ENCODE results near the gene DKK3.

DKK3 gene

DNA sequence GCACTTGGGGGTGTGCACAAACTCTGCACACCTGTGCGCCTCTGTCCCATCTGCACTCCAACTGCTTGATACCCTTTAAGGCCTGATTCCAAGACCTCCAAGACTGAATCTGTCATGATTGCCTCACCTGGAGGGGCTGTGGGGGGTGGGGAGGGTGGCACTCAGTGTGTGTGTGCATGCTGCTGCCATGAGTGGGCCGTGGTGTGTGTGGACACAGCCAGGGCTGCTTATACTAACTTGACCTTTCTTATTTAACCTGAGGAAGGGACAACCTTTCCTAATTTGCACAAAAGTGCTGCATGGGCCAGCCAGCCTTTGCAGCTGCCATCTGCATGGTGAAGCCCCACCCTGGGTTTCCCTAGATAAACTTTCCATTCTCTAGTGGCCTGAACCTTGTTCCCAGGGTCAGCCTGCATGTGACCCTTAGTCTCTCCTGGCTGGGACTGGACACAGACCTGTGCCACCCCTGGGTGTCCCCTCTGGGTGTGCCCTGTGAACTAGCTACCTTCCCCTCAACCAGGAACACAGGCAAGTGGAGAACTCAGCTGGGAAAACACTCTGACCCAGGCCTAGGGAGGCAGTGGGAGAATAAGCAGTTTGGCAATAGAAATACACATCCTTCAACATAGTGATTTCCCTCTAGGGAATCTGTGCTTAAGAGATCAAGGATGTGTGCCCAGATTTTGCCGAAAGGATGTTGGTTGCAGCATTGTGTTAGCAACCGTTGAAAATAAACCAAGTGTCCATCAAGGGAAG is 45.4 kb upstream of the DKK3 start:
- no peak for DNase-seq
- Histone ChIP-seq H3K79me2 (ENCODE audit: insufficient read depth, low read length) (no peaks in the 10 kb centered on the region), H3K9me3 (ENCODE audit: insufficient read depth, low read length, severe bottlenecking) (no peaks in the 10 kb centered on the region), H3K27ac (ENCODE audit: low read length) (no peak overlapping the region), H3K4me2 (ENCODE audit: insufficient read depth, low read length) (no peak overlapping the region), H3K4me1 (ENCODE audit: insufficient read depth, low read length) (no peaks in the 10 kb centered on the region), H3K9ac (ENCODE audit: low read depth, low read length) (no peak overlapping the region), H3K27me3 (ENCODE audit: insufficient read depth, low read length, poor library complexity) (no peaks in the 10 kb centered on the region), H3K36me3 (ENCODE audit: insufficient read depth, low read length) (no peaks in the 10 kb centered on the region), H3K4me3 (ENCODE audit: low read depth in 1 of 2, low read length in 2 of 2) (no peak overlapping the region), H4K20me1 (ENCODE audit: insufficient read depth, low read length) (no peaks in the 10 kb centered on the region), H2AFZ (ENCODE audit: low read depth, low read length) (no peak overlapping the region)
- ATAC-seq (ENCODE audit: insufficient read depth, low read depth) = no peak
- TF ChIP-seq EZH2 (IDR thresholded peaks at IDR 0.05; ENCODE audit: borderline replicate concordance, low read depth, low read length, severe bottlenecking) (no peak), CTCF (IDR thresholded peaks at IDR 0.05; ENCODE audit: borderline replicate concordance, extremely low read depth, low read length, poor library complexity, severe bottlenecking) (no peak)

GRCh38 chr11:12052676-12053605 is 44.5 kb upstream of the DKK3 start:
- H4K20me1 ChIP-seq (ENCODE audit: insufficient read depth, low read length) = no peaks in the 10 kb centered on the region
- no peaks in the 10 kb centered on the region for H3K79me2 ChIP-seq (ENCODE audit: insufficient read depth, low read length)
- no peak overlapping the region for H2AFZ ChIP-seq (ENCODE audit: low read depth, low read length)
- no peak for DNase-seq
- TF ChIP-seq CTCF (IDR thresholded peaks at IDR 0.05; ENCODE audit: borderline replicate concordance, extremely low read depth, low read length, poor library complexity, severe bottlenecking) (peak; percentile 40), EZH2 (IDR thresholded peaks at IDR 0.05; ENCODE audit: borderline replicate concordance, low read depth, low read length, severe bottlenecking) (no peak)
- no peak overlapping the region for H3K4me2 ChIP-seq (ENCODE audit: insufficient read depth, low read length)
- H3K27me3 ChIP-seq (ENCODE audit: insufficient read depth, low read length, poor library complexity) = no peaks in the 10 kb centered on the region
- peak; percentile 32; the same call in 1 of the 3 replicates for ATAC-seq (ENCODE audit: insufficient read depth, low read depth)
- no peaks in the 10 kb centered on the region for H3K4me1 ChIP-seq (ENCODE audit: insufficient read depth, low read length)
- no peak overlapping the region for H3K9ac ChIP-seq (ENCODE audit: low read depth, low read length)
- H3K4me3 ChIP-seq (ENCODE audit: low read depth in 1 of 2, low read length in 2 of 2) = no peak overlapping the region
- H3K27ac ChIP-seq (ENCODE audit: low read length) = no peak overlapping the region
- no peaks in the 10 kb centered on the region for H3K36me3 ChIP-seq (ENCODE audit: insufficient read depth, low read length)
- no peaks in the 10 kb centered on the region for H3K9me3 ChIP-seq (ENCODE audit: insufficient read depth, low read length, severe bottlenecking)

DNA sequence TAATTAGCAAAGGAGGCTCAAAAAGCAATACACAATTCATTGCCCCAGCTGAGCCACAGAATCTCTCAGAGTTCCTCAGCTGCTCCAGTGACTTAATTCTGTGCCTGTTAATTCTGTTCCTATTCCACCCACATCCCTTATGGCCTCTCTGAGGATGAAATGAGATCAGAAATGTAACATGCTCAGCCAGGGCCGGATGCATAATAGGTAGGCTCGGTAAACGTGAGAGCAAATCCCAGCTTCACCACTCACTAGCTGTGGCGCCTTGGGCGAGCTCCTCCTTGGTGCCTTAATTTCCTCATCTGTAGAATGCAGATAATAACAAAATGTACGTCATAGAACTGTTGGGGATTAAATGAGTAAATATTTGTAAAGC is 42.8 kb upstream of the DKK3 start:
- no peak overlapping the region for H3K4me2 ChIP-seq (ENCODE audit: insufficient read depth, low read length)
- H3K4me3 ChIP-seq (ENCODE audit: low read depth in 1 of 2, low read length in 2 of 2) = no peak overlapping the region
- H4K20me1 ChIP-seq (ENCODE audit: insufficient read depth, low read length) = no peaks in the 10 kb centered on the region
- no peak overlapping the region for H3K9ac ChIP-seq (ENCODE audit: low read depth, low read length)
- ATAC-seq (ENCODE audit: insufficient read depth, low read depth) (no peak), DNase-seq (no peak)
- H3K79me2 ChIP-seq (ENCODE audit: insufficient read depth, low read length) = no peaks in the 10 kb centered on the region
- H3K27me3 ChIP-seq (ENCODE audit: insufficient read depth, low read length, poor library complexity) = no peaks in the 10 kb centered on the region
- peaks cover 2% of the 10 kb centered on the region; the same call in 1 of the 2 replicates for H3K4me1 ChIP-seq (ENCODE audit: insufficient read depth, low read length)
- no peak overlapping the region for H3K27ac ChIP-seq (ENCODE audit: low read length)
- no peaks in the 10 kb centered on the region for H3K36me3 ChIP-seq (ENCODE audit: insufficient read depth, low read length)
- no peak overlapping the region for H2AFZ ChIP-seq (ENCODE audit: low read depth, low read length)
- no peaks in the 10 kb centered on the region for H3K9me3 ChIP-seq (ENCODE audit: insufficient read depth, low read length, severe bottlenecking)
- TF ChIP-seq EZH2 (IDR thresholded peaks at IDR 0.05; ENCODE audit: borderline replicate concordance, low read depth, low read length, severe bottlenecking) (no peak), CTCF (IDR thresholded peaks at IDR 0.05; ENCODE audit: borderline replicate concordance, extremely low read depth, low read length, poor library complexity, severe bottlenecking) (no peak)
